ENCODE measurements around the gene WFDC12.
"Not testable (repeated sequence)": the region's sequence is repeated elsewhere in the genome, so short reads cannot be mapped to it uniquely, and the experiment has no call there.

The WFDC12 gene

GRCh38 chr20:45140836-45141235 is 16.6 kb upstream of the WFDC12 start:
- H3K27me3 ChIP-seq (replicated peaks; ENCODE audit: control insufficient read depth, insufficient read depth, low read length), result peaks cover 20% of the 10 kb centered on the region
- no peak overlapping the region for H3K4me3 ChIP-seq (ENCODE audit: low read length)
- H3K36me3 ChIP-seq (ENCODE audit: control insufficient read depth, insufficient read depth, low read length, severe bottlenecking), result no peaks in the 10 kb centered on the region
- H3K4me1 ChIP-seq (ENCODE audit: control insufficient read depth, insufficient read depth, low read length), result no peaks in the 10 kb centered on the region
- H3K9me3 ChIP-seq (ENCODE audit: control insufficient read depth, low read length), result no peaks in the 10 kb centered on the region
- no peak for DNase-seq (ENCODE audit: low read depth)
- H3K9ac ChIP-seq (ENCODE audit: low read length), result no peak overlapping the region

- DNase-seq (ENCODE audit: low read depth); H3K9me3 ChIP-seq (ENCODE audit: control insufficient read depth, low read length); H3K36me3 ChIP-seq (ENCODE audit: control insufficient read depth, insufficient read depth, low read length, severe bottlenecking); H3K4me3 ChIP-seq (ENCODE audit: low read length); H3K9ac ChIP-seq (ENCODE audit: low read length); H3K4me1 ChIP-seq (ENCODE audit: control insufficient read depth, insufficient read depth, low read length): not testable (repeated sequence)
- peaks cover 13% of the 10 kb centered on the region for H3K27me3 ChIP-seq (replicated peaks; ENCODE audit: control insufficient read depth, insufficient read depth, low read length)
Observed at GRCh38 chr20:45139733-45140375, 15.6 kb upstream of the WFDC12 start.

- Histone ChIP-seq H3K4me3 (ENCODE audit: low read length) (no peak overlapping the region), H3K9ac (ENCODE audit: low read length) (no peak overlapping the region), H3K27me3 (replicated peaks; ENCODE audit: control insufficient read depth, insufficient read depth, low read length) (peaks cover 6% of the 10 kb centered on the region), H3K36me3 (ENCODE audit: control insufficient read depth, insufficient read depth, low read length, severe bottlenecking) (no peaks in the 10 kb centered on the region), H3K9me3 (ENCODE audit: control insufficient read depth, low read length) (no peaks in the 10 kb centered on the region), H3K4me1 (ENCODE audit: control insufficient read depth, insufficient read depth, low read length) (no peaks in the 10 kb centered on the region)
- DNase-seq (ENCODE audit: low read depth), result peak; percentile 1
Observed at GRCh38 chr20:45138561-45139300, 14.5 kb upstream of the WFDC12 start.

- H3K36me3 ChIP-seq (ENCODE audit: control insufficient read depth, insufficient read depth, low read length, severe bottlenecking), result no peaks in the 10 kb centered on the region
- no peaks in the 10 kb centered on the region for H3K4me1 ChIP-seq (ENCODE audit: control insufficient read depth, insufficient read depth, low read length)
- H3K9ac ChIP-seq (ENCODE audit: low read length), result no peak overlapping the region
- DNase-seq (ENCODE audit: low read depth), result no peak
- peaks cover 6% of the 10 kb centered on the region for H3K27me3 ChIP-seq (replicated peaks; ENCODE audit: control insufficient read depth, insufficient read depth, low read length)
- no peaks in the 10 kb centered on the region for H3K9me3 ChIP-seq (ENCODE audit: control insufficient read depth, low read length)
- H3K4me3 ChIP-seq (ENCODE audit: low read length), result no peak overlapping the region
Observed at GRCh38 chr20:45136911-45137310, 12.6 kb upstream of the WFDC12 start.

GRCh38 chr20:45128099-45128498 is 3.8 kb upstream of the WFDC12 start:
- H3K9me3 ChIP-seq (ENCODE audit: control insufficient read depth, low read length), result peaks cover 7% of the 10 kb centered on the region

GRCh38 chr20:45121388-45121787 is 2.9 kb downstream of the WFDC12 start:
- no peak for DNase-seq (ENCODE audit: low read depth)
- H3K9me3 ChIP-seq (ENCODE audit: control insufficient read depth, low read length), result peaks cover 7% of the 10 kb centered on the region
- H3K9ac ChIP-seq (ENCODE audit: low read length), result no peak overlapping the region
- no peak overlapping the region for H3K4me3 ChIP-seq (ENCODE audit: low read length)
- no peaks in the 10 kb centered on the region for H3K4me1 ChIP-seq (ENCODE audit: control insufficient read depth, insufficient read depth, low read length)
- peaks cover 52% of the 10 kb centered on the region for H3K27me3 ChIP-seq (replicated peaks; ENCODE audit: control insufficient read depth, insufficient read depth, low read length)
- H3K36me3 ChIP-seq (ENCODE audit: control insufficient read depth, insufficient read depth, low read length, severe bottlenecking), result no peaks in the 10 kb centered on the region

More at GRCh38 chr20:45128099-45128498, 3.8 kb upstream of the WFDC12 start:
- no peak overlapping the region for H3K9ac ChIP-seq (ENCODE audit: low read length)
- no peaks in the 10 kb centered on the region for H3K36me3 ChIP-seq (ENCODE audit: control insufficient read depth, insufficient read depth, low read length, severe bottlenecking)
- H3K4me3 ChIP-seq (ENCODE audit: low read length), result no peak overlapping the region
- no peak for DNase-seq (ENCODE audit: low read depth)
- H3K4me1 ChIP-seq (ENCODE audit: control insufficient read depth, insufficient read depth, low read length), result no peaks in the 10 kb centered on the region
- H3K27me3 ChIP-seq (replicated peaks; ENCODE audit: control insufficient read depth, insufficient read depth, low read length), result peaks cover 33% of the 10 kb centered on the region

GRCh38 chr20:45119556-45120266 is 4.6 kb downstream of the WFDC12 start:
- Histone ChIP-seq H3K9me3 (ENCODE audit: control insufficient read depth, low read length) (peaks cover 7% of the 10 kb centered on the region), H3K36me3 (ENCODE audit: control insufficient read depth, insufficient read depth, low read length, severe bottlenecking) (no peaks in the 10 kb centered on the region), H3K4me1 (ENCODE audit: control insufficient read depth, insufficient read depth, low read length) (no peaks in the 10 kb centered on the region), H3K9ac (ENCODE audit: low read length) (no peak overlapping the region), H3K27me3 (replicated peaks; ENCODE audit: control insufficient read depth, insufficient read depth, low read length) (peaks cover 50% of the 10 kb centered on the region), H3K4me3 (ENCODE audit: low read length) (no peak overlapping the region)
- DNase-seq (ENCODE audit: low read depth), result no peak

- H3K4me3 ChIP-seq (ENCODE audit: low read length), result no peak overlapping the region
- H3K9ac ChIP-seq (ENCODE audit: low read length), result no peak overlapping the region
- no peaks in the 10 kb centered on the region for H3K4me1 ChIP-seq (ENCODE audit: control insufficient read depth, insufficient read depth, low read length)
- peaks cover 40% of the 10 kb centered on the region for H3K27me3 ChIP-seq (replicated peaks; ENCODE audit: control insufficient read depth, insufficient read depth, low read length)
- DNase-seq (ENCODE audit: low read depth), result no peak
- no peaks in the 10 kb centered on the region for H3K9me3 ChIP-seq (ENCODE audit: control insufficient read depth, low read length)
- no peaks in the 10 kb centered on the region for H3K36me3 ChIP-seq (ENCODE audit: control insufficient read depth, insufficient read depth, low read length, severe bottlenecking)
Observed at GRCh38 chr20:45118028-45118427, 6.2 kb downstream of the WFDC12 start.

GRCh38 chr20:45117581-45117980 is 6.7 kb downstream of the WFDC12 start:
- Histone ChIP-seq H3K4me1 (ENCODE audit: control insufficient read depth, insufficient read depth, low read length) (no peaks in the 10 kb centered on the region), H3K36me3 (ENCODE audit: control insufficient read depth, insufficient read depth, low read length, severe bottlenecking) (no peaks in the 10 kb centered on the region), H3K4me3 (ENCODE audit: low read length) (no peak overlapping the region), H3K9ac (ENCODE audit: low read length) (no peak overlapping the region), H3K9me3 (ENCODE audit: control insufficient read depth, low read length) (no peaks in the 10 kb centered on the region), H3K27me3 (replicated peaks; ENCODE audit: control insufficient read depth, insufficient read depth, low read length) (peaks cover 38% of the 10 kb centered on the region)
- DNase-seq (ENCODE audit: low read depth), result no peak

- no peaks in the 10 kb centered on the region for H3K9me3 ChIP-seq (ENCODE audit: control insufficient read depth, low read length)
- DNase-seq (ENCODE audit: low read depth), result no peak
- no peak overlapping the region for H3K4me3 ChIP-seq (ENCODE audit: low read length)
- H3K27me3 ChIP-seq (replicated peaks; ENCODE audit: control insufficient read depth, insufficient read depth, low read length), result peaks cover 50% of the 10 kb centered on the region
- no peak overlapping the region for H3K9ac ChIP-seq (ENCODE audit: low read length)
- H3K36me3 ChIP-seq (ENCODE audit: control insufficient read depth, insufficient read depth, low read length, severe bottlenecking), result no peaks in the 10 kb centered on the region
- H3K4me1 ChIP-seq (ENCODE audit: control insufficient read depth, insufficient read depth, low read length), result no peaks in the 10 kb centered on the region
Observed at GRCh38 chr20:45115829-45116228, 8.4 kb downstream of the WFDC12 start.

GRCh38 chr20:45115386-45115774 is 8.9 kb downstream of the WFDC12 start:
- Histone ChIP-seq H3K9ac (ENCODE audit: low read length) (no peak overlapping the region), H3K9me3 (ENCODE audit: control insufficient read depth, low read length) (no peaks in the 10 kb centered on the region), H3K4me3 (ENCODE audit: low read length) (no peak overlapping the region), H3K27me3 (replicated peaks; ENCODE audit: control insufficient read depth, insufficient read depth, low read length) (peaks cover 49% of the 10 kb centered on the region), H3K36me3 (ENCODE audit: control insufficient read depth, insufficient read depth, low read length, severe bottlenecking) (no peaks in the 10 kb centered on the region), H3K4me1 (ENCODE audit: control insufficient read depth, insufficient read depth, low read length) (no peaks in the 10 kb centered on the region)
- no peak for DNase-seq (ENCODE audit: low read depth)
